GM19395 (cell line): ENCODE measurements around the gene DIS3L2.

Source experiments
- ATAC-seq: cut with Tn5 transposase; IDR thresholded peaks from one replicate; pipeline ENCODE4 v1.9.1; 2021; ENCODE audit warnings: mild to moderate bottlenecking, moderate library complexity; ENCODE audit not compliant: unreplicated experiment

The DIS3L2 gene

DNA sequence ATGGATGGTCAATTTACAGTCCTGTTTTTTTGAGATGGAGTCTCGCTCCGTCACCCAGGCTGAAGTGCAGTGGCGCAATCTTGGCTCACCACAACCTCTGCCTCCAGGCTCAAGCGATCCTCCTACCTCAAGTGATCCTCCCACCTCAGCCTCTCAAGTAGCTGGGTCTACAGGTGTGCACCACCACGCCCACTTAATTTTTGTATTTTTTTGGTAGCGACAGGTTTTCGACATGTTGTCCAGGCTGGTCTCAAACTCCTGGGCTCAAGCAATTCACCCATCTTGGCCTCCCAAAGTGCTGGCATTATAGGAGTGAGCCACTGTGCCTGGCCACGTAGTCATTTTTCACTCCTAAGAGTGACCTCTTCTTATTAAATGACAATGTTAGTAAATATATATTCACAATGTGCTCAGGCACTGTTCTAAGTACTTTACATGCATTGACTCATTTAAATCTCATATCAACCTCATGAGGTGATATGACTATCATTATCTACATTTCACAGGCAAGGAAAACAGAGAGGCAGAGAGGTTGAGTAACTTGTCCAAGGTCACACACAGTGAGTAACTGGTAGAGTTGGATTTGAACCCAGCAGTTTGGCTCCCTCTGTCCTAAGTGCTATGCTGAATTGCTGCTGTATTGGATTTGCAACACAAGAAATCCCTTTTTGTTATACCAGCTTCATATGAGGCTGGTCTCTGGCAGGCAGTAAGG, 5.6 kb upstream of the DIS3L2 start:
- ATAC-seq = no peak

DNA sequence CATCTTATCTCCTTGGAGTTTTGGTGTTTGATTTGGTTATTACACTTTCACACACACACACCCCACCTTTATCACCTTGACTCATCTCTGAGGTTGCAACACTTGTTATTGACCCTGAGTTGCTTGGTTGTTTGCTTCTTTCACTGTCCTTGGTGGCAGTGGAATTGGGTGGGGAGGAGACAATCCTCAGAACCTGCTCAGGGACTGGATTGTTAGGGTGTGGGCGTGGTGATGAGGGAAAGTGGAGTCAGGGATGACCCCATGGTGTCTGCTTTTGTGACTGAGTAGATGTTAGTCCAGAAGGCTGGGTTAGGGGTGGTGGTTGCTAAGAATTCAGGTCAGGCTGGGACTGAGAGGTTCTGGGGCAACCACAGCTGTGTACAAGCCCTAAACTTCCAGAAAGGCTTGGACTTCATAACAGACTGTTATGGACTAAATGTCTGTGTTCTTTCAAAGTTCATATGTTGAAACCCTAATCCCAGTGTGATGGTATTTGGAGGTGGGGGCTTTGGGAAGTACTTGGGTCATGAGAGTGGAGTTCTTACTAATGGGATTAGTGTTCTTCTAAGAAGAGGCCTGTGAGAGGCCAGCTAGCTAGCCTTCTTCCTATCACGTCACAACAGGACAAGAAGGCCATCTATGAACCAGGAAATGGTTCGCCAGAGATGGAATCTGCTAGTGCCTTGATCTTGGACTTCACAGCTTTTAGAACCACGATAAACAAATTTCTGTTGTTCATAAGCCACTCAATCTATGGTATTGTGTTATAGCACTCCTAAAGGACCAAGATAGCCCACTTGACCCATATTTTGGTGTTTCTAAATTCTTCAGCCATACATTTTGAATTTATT, 3.4 kb upstream of the DIS3L2 start:
- ATAC-seq = no peak

DNA sequence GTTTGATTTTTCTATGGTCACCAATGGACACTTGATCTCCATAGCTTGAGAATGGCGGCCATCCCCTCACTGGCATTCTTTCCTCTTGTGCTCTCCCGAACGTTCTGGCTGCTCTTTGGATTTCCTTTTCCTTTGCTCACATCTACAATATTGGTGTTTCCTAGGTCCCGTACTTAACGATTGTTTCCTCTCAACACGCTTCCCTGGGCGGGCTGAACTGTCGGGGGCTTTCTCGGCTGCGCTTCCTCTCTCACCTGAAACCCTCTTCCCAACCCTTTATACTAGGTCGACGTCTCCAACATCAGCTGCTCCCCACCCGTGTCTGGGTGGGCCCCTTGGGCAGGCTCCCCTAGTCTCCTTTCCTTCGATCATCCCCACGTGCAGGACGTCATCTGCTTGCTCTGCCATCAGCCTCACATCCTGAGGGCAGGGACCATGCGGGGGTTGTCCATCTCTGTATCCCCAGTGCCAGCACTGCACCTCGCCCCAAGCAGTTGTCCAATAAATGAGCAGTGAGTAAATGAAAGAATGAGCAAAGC, 634 bp upstream of the DIS3L2 start:
- ATAC-seq = no peak

DNA sequence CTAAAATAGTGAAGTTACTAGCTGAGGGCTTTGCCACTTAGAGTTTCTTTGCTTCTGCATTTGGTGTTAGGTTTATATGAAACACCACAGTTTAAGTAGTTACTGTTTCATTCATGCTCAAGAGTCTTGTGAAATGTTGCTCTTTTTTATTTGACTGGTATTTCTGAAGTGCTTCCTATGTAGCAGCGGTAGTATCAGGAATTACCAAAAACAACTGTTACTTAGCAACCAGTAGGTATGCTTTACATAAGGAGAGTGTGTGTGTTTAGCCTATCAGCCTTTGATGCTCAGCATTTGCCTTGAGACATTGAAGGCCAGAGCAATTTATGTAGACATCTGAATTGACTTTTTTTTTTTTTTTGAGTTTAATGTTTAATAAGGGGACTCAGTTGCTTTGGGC, 3.6 kb downstream of the DIS3L2 start:
- no peak for ATAC-seq

DNA sequence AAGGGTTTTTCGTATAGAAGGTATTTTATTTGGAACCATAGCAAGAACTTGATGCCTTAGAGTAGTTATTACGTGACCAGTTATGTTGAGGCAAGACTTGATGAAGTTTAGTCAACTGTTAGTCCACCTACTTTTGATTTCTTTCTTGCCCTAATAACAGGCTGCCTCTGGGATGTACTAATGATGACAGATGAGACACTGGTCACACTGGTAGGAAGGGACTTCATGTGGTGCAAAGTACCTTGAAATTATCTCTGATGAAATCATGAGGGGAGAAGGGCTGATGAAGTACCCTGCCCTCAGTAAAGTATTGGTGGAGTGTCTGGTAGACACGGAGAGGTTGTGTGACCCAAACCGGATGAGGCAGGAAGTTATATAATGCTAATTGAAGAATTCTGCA, 5.4 kb downstream of the DIS3L2 start:
- ATAC-seq = no peak

DNA sequence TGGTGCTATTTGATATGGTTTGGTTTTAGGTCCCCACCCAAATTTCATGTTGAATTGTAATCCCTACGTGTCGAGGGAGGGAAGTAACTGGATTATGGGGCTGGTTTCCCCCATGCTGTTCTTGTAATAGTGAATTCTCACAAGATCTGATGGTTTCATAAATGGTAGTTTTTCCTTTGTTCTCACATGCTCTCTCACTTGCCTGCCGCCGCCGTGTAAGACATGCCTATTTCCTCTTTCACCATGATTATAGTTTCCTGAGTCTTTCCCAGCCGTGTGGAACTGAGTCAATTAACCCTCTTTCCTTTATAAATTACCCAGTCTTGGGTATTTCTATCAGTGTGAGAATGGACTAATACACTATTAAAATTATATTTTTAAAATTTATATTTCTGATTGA, 7.3 kb downstream of the DIS3L2 start:
- no peak for ATAC-seq

DNA sequence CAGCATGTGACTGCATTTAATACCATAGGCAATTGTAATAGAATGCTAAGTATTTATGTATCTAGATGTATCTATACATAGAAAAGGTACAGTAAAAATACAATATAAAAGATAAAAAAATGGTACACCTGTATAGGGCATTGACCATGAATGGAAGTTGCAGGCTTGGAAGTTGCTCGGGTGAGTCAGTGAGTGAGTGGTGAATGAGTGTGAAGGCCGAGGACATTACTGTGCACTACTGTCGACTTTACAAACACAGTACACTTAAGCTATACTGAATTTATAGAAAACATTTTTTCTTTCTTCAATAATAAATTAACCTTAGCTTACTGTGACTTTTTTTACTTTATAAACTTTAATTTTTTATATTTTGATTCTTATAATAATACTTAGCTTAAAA, 8.9 kb downstream of the DIS3L2 start:
- ATAC-seq = no peak

DNA sequence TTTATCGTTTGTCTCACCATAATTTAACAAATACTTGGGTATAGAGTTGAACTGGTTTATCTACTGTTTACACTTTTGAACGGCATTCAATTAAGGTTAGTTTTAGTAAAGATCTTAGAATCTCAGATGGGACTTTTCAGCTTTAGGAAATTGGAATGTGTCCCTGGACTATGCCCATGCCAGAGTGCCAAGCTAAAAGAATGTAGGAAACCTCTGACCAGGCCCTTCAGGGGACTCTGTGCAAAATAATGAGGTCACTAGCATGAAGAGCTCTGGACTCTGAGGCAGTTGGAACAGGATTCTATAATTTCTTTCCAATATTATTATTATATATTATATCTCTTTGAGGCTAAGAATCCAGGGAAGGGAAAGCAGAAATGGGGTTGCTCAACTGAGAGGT, 13.5 kb downstream of the DIS3L2 start:
- no peak for ATAC-seq

DNA sequence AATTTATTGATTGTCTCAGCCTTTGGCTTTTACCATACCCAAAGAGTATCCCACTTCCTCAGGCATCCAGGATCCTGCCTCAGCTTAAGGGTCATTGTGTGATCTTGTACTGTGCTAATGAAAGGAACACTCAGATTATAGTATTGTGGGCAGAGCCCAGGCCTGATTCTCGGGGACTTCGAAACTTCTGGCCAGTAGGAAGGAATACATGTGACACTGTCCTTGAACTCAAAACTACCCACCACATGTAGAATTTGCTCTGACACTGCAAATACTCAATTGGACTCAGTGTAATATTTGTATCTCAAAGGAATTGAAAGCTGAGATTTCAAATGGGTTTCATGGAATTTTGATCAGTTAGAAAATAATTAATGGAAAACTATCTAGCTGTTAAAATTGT, 15.9 kb downstream of the DIS3L2 start:
- ATAC-seq = no peak

DNA sequence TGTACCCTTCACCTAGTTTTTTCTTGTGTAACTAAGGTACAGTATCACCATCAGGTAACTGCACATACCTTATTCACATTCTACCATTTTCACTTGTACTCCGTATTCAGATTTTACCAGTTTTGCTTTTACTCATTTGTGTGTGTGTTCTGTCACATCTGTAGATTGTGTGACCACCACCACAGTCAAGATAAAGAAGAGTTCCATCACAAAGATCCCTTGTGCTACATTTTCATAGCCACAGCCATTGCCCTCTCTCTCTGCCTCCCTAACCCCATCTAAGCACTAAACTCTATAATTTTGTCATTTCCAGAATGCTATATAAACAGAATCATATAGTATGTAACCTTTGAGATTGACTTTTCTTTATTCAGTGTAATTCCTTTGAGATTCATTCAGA, 23.5 kb downstream of the DIS3L2 start:
- no peak for ATAC-seq

DNA sequence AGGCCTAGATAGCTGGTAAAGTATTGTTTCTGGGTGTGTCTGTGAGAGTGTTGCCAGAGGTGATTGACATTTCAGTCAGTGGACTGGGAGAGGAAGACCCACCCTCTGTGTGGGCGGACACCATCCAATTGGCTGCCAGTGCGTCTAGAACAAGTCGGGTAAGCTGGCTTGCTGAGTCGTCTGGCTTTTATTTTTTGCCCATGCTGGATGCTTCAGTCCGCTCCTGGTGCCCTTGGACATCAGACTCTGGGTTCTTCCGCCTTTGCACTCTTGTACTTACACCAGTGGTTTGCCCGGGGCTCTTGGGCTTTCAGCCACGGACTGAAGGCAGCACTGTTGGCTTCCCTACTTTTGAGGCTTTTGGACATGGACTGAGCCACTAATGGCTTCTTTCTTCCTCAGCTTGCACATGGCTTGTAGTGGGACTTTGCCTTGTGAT, 24.3 kb downstream of the DIS3L2 start:
- ATAC-seq = no peak

DNA sequence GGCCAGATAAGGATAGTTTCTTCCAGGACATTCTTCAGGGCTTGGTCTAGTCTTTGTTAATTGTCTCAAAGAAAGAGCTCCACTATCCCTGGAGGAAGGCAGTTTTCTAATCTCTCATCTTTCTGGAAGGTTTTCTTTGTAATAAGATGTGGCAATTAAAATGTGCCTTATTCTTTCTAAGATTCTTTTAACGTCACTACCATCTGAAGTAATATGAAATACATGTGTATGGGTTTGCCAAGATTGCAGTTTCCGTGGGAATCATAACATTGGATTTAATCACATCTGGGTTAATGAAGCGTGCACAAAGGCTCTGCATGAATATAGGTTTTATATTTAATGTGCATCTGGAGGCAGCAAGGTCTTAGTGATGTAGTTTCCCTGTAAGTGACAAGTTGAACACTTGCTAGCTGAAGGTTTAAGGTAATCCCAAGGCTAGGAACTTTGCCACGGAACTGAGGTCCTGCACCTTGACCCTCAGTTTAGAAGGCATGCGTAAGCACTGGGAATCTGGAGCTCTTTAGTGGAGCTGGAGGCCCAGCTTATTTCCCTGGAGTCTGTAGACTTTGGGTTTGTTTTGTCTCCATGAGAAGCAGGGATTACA, 25.7 kb downstream of the DIS3L2 start:
- ATAC-seq = no peak

DNA sequence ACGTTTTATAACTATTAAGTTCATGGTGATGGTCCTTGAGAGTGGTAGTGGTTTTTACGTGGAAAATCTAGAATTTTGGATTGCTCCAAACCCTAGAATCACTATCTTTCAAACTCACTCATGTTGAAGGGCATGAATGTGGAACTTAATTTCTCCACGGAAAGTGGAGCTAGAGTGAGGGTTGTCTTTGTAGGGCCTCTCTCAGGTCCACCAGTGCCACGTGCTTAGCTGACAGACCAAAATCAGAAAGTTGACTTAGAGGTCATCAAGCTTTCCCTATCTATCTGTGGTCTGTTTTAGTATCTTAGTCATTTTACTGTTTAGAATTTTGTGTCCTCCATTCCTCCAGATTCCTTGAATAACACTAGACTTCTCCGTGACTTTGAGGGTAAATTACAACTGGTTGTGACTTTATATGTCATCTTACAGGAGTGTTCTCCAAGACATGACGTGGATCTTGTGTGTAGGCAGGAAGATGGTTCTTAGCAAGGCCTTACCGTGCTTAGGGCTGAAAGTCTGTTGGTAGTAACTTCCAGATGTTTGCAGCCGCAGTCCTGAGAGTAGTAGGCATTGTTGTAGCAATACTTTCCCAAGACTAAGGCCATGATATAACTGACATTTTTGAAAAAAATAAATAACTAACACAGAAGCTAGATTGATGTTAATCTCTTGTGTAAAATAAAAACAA, 26.8 kb downstream of the DIS3L2 start:
- ATAC-seq = no peak

DNA sequence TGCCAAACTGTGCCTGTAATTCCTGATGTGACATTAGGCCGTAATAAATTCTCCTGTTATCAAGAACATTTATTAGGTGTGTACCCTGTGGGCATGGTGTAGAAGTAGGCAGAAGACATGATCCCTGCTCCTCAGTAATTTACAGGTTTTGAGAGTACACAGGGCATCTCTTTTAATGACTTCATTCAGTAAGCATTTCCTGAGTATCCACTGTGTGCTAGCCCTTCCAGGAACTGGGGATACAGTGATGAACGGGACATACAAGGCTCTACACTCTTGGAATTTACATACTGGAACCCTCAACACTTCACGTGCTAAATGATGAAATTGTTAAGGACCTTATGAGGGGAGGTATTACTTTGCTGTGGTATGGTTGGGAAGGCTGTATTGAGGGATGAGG, 30.2 kb downstream of the DIS3L2 start:
- ATAC-seq = no peak

DNA sequence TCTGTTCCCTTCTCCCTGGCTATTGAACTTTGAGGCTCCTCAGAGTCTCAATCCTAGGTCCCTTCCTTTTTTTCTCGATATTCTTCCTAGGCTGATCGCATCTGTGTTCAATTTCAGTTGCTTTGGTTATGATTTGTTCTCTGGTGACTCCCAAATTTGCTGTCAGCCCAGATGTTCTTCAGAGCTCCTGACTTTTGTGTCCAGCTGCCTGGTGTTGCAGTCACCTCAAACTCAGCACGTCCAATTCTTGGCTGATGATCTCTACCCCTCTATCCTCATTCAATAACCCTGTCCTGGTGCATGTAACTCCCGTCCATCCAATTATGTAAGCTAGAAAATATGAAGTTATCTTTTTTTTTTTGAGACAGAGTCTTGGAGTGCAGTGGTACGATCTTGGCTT, 31.4 kb downstream of the DIS3L2 start:
- ATAC-seq = no peak

DNA sequence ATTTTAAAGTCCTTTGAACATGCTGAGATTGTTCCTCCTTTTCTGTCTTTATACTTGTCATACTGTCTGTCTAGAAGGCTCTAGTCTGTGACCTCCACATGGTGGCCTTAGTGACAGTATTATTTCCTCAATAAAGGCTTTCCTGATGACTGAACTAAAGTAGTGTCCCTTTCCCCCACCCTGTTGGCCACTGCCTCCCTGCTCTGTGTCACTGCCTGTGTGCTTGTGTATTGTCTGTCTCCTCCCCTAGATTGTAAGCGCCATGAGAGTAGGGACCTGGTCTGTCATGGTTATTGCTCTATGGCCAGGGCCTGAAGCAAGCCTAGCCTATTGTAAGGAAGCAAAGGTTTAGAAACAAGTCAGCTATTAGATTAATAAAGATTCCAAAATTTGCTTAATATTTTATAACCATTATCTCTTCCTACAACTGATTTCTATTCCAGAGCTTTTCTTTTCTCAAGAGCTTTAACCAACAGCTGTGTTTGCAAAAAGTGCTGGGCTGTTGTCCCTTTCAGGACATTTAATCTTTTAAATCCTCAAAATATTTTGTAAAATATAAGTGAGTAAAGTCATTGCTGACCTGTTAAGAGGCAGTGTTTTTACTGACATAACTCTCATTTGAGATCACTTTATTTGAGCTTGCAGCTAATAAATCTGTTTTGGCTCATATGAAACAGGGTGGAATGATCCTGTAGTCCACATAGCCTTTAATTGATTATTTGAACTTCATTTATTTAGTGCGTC, 35.5 kb downstream of the DIS3L2 start:
- no peak for ATAC-seq

DNA sequence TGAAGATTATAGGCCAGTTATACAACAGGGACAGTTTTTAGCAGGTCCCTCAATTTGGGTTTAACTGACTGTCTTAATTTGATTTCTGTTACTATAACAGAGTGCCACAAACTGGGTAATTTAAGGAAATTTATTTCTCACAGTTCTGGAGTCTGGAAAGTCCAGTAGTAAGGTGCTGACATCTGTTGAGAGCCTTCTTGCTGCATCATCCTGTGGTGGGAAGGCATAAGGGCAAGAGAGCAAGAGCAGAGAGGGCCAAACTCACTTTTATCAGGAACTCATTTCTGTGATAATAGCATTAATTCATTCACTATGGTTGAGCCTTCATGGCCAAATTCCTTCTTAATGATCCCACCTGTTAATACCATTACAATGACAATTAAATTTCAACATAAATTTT, 36.5 kb downstream of the DIS3L2 start:
- no peak for ATAC-seq

DNA sequence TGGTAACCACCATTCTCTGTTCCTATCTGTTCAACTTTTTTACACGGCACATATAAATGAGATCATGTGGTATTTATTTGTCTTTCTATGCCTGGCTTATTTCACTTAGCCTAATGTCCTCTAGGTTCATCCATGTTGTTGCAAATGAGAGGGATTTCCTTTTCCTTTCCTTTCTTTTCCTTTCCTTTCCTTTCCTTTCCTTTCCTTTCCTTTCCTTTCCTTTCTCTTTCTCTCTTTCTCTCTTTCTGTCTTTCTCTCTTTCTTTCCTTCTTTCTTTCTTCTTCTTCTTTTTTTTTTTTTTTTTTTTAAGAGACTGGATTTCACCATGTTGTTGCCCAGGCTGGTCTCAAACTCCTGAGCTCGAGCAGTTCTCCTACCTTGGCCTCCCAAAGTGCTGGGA, 38.9 kb downstream of the DIS3L2 start:
- ATAC-seq = no peak

DNA sequence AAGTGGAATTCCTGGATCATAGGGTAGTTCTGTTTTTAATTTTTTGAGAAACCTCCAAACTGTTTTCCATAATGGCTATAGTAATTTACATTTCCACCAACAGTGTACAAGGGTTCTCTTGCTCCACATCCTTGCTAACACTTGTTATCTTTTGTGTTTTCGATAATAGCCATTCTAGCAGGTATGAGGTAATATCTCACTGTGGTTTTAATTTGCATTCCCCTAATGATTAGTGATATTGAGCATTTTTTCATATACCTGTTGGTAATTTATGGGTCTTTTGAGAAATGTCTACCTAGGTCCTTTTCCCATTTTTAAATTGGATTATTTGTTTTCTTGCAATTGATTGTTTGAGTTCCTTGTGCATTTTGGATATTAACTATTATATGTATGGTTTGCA, 39.6 kb downstream of the DIS3L2 start:
- ATAC-seq = no peak

DNA sequence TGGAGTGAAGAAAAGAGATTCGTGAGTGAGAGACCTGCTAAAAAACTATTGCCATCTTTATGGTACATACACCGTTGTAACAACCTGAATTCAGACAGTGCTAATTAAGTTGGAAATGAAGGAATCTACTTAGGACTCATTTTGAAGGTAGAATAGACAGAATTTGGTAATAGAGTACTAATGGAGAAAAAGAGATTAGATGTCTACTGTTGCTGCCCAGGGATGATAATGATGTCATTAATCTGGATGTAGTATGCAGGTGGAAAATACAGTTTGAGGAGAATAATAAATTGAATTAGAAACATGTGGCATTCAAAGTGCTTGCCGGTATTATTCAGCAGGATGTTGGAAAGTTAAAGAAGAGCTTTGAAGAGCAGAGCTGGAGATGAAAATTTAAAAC, 44.7 kb downstream of the DIS3L2 start:
- no peak for ATAC-seq
